PC-3 (cell line): ENCODE measurements around the gene POLD1.

ENCODE experiments used
- CTCF ChIP-seq: fragments of 300-600 bp; sonication (generic); conservative IDR thresholded peaks from 2 replicates; pipeline ENCODE4 v1.5.1; 2017; ENCODE audit warnings: antibody characterized with exemption, low read depth, mild to moderate bottlenecking, low read length
- EZH2 ChIP-seq: fragments of 300-600 bp; sonication (generic); IDR thresholded peaks from one replicate; pipeline ENCODE4 v1.6.1; 2017; ENCODE audit warnings: antibody characterized with exemption, mild to moderate bottlenecking, low read length; ENCODE audit not compliant: unreplicated experiment

GRCh38 chr19:50406829-50407228 lies 22.7 kb downstream of the POLD1 start:
- TF ChIP-seq CTCF (no peak), EZH2 (no peak)
